GM18951 (cell line): ENCODE results near the gene ALDOA.
A peak's percentile ranks its signal among the peaks of the same experiment; 100 is the strongest.

Source experiments
- POLR2A ChIP-seq: IDR thresholded peaks from 4 replicates; pipeline ENCODE4 v1.6.1; 2011; ENCODE audit warnings: mild to moderate bottlenecking; ENCODE audit not compliant: insufficient read length, insufficient read depth; ENCODE audit errors: extremely low read depth
- in situ Hi-C: fragments of 300-500 bp; cut with MboI; formaldehyde crosslinking; loops from one replicate; pipeline ENCODE4 v1.12.0; 2022; ENCODE audit warnings: low sequenced_read_pairs, mixed read lengths, inconsistent platforms; ENCODE audit not compliant: unreplicated experiment

Gene ALDOA

GRCh38 chr16:30065102-30065942 is at the start of gene ALDOA:
Gene ALDOA, plus strand, starts transcription at chr16:30065760. Its CDS starts 1,138 bp downstream, at chr16:30066898.
- peak; percentile 86 for TF ChIP-seq POLR2A
- in situ Hi-C loops, result no loop called here

DNA sequence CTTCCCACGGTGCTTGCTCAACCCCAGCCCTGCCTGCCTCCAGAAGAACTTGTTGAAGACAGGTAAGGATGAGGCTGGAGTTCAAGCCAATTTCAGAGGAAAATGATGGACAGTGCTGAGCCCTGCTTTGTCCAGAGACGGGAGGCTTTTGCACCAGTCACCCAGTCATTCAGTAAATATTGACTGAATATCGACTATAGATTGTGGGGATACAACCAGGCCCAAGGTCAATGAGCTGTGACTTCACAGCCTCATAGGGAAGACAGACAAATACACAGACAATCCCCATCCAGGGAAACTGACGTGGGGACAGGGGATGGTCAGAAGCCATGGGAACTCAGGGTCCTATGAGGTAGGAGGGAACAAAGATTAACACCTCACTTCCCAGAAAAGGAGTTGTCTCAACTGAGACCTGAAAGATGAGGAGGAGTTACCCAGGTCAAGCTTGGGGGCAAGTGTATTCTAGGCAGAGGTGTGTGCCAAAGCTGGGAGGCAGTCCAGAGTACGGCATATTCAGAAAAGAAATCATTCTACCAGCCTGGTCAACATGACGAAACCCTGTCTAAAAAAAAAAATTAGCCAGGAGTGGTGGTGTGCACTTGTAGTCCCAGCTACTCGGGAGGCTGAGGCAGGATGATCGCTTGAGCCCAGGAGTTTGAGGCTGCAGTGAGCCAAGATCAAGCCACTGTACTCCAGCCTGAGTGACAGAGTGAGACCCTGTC is 48.8 kb upstream of the ALDOA start:
- no peak for TF ChIP-seq POLR2A
- in situ Hi-C loops, result loop anchor here (25.0 kb wide), 1 partner anchor 329 kb away; the partner anchor contains the start of gene QPRT

DNA sequence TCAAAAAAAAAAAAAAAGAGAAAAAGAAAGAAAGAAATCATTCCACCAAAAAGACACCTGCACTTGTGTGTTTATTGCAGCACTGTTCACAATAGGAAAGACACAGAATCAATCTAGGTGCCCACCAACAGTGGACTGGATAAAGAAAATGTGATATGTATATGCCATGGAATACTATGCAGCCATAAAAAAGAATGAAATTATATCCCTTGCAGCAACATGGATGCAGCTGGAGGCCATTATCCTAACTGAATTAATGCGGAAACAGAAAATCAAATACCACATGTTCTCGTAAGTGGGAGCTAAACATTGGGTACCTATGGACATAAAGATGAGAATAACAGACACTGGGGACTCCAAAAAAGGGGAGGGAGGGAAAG is 48.3 kb upstream of the ALDOA start:
- in situ Hi-C loops, result loop anchor here (25.0 kb wide), 1 partner anchor 330 kb away; the partner anchor contains the start of gene QPRT
- TF ChIP-seq POLR2A, result no peak

DNA sequence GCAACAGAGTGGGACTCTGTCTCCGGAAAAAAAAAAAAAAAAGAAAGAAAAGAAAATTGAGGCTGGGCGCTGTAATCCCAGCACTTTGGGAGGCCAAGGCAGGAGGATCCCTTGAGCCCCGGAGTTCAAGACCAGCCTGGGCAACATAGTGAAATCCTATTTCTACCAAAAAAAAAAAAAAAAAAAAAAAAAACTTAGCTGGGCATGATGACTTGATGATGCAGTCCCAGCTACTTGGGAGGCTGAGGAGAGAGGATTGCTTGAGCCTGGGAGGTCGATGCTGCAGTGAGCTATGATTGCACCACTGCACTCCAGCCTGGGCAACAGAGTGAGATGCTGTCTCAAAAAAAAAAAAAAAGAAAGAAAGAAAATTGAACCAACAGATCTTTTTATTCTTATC is 47.6 kb upstream of the ALDOA start:
- in situ Hi-C loops, result loop anchor here (25.0 kb wide), 1 partner anchor 331 kb away; the partner anchor contains the start of gene QPRT

GRCh38 chr16:30018731-30019158 is 46.8 kb upstream of the ALDOA start:
- in situ Hi-C loops, result loop anchor here (25.0 kb wide), 1 partner anchor 331 kb away; the partner anchor contains the start of gene QPRT
- TF ChIP-seq POLR2A, result no peak

DNA sequence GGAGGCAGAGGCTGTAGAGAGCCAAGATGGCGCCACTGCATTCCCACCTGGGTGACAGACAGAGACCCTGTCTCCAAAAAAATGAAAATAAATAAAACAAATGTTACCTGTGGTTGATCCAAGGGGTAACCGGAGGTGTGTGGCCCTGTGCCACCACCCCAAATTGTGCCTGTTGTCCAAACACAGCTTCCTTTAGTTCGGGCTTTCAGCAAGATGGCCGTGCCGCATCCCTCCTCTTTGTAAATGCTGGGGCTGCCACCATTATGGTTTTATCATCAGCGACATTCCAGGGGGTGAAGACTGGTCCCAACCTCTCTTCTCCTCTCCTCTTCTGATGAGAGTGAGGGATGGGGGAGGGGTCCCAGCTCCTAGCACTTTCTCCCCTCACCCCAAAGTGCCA is 42.7 kb upstream of the ALDOA start, which contains the start of gene C16orf92:
Gene C16orf92, plus strand, starts transcription at position 312 of the 400 bp plus-strand sequence. CDS start 143 bp downstream, outside the sequence.
- in situ Hi-C loops, result loop anchor here (25.0 kb wide), 1 partner anchor 336 kb away; the partner anchor contains the start of gene QPRT
- no peak for TF ChIP-seq POLR2A

DNA sequence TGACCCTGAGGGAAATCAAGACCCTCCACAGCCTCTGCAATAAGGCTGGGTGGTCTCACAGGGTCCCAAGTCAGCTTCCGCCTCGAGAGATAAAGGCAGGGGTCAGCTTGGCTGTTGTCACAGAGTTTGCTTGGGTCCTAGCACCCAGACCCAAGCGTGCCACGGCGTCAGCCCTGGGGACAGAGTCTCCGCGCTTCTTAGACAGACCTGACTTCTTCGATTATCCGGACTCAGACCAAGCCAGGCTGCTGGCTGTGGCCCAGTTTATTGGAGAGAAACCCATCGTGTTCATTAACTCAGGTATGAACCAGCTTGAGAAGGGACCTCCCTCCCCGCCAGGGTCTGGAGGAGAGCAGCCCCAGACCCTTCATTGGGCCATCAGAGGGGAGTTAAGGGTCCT is 42.0 kb upstream of the ALDOA start:
- in situ Hi-C loops, result loop anchor here (25.0 kb wide), 1 partner anchor 336 kb away; the partner anchor contains the start of gene QPRT
- no peak for TF ChIP-seq POLR2A

GRCh38 chr16:30024451-30024850 is 41.1 kb upstream of the ALDOA start:
- TF ChIP-seq POLR2A, result no peak
- in situ Hi-C loops, result loop anchor here (25.0 kb wide), 1 partner anchor 337 kb away; the partner anchor contains the start of gene QPRT

- in situ Hi-C loops, result loop anchor here (25.0 kb wide), 1 partner anchor 913 kb away; no protein-coding TSS in a partner anchor
These were observed 40.4 kb upstream of the ALDOA start for GRCh38 chr16:30025156-30025555.

DNA sequence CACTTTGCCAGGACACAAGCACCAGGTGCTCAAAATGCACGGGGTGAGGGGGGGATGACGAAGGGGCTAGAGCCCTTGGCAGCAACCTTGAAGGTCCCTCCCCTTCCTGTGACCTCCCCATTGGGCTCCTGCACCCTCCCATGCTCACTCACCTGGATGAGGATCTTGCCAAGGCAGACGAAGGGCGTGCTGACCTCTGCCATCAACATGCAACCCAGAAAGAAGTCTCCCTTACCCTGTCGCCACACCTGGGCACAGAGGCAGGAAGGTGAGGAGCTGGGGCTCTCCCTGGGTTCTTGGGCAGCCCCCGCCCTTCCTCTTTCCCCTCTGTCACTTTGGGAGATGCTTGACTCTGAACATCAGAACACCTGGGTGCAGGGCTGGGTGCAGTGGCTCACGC is 40.0 kb upstream of the ALDOA start:
- no peak for TF ChIP-seq POLR2A
- in situ Hi-C loops, result loop anchor here (25.0 kb wide), 1 partner anchor 913 kb away; no protein-coding TSS in a partner anchor

More at GRCh38 chr16:30025156-30025555, 40.4 kb upstream of the ALDOA start:
- no peak for TF ChIP-seq POLR2A

GRCh38 chr16:30026449-30026848 is 39.1 kb upstream of the ALDOA start:
- in situ Hi-C loops, result loop anchor here (25.0 kb wide), 1 partner anchor 914 kb away; no protein-coding TSS in a partner anchor
- no peak for TF ChIP-seq POLR2A

DNA sequence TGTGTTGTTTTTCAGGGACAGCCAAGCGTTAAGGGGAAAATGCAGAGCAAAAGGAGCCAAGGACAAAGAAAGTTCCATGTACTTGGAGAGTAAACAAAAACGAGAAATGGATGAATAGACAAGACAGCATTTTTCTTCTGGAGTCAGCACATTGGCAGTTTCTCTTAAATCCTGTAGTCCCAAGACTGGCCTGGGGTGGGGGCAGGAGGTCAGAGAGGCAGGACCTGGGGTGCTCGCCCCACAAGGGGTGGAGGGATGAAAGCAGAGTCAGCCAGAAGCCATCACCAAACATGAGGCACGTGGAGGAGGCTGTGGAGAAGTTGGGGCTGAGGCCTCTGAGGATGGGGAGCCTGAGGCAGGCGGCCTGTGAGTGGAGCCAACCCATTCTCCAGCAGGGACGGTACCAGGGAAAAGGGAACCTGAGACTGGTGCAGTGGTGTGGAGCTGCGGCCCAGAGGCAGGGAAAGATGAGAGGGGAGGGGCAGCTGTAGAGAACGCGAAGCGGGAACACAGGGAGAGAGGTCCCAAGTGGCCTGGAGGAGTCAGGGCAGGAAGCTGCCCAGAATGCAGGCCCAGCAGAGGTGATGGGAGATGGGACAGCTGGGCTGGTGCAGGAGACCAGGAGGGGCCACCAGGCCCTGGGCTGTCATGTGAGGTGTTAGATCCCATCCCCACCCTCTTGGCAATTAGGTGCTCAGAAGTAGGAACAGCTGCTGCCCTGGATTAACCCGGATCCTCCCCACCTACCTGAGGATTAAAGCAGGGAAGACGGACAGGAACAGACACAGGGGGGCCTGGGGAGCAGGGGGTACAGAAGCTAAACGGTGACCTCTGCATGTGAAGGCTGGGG is 37.7 kb upstream of the ALDOA start:
- in situ Hi-C loops, result loop anchor here (25.0 kb wide), 1 partner anchor 916 kb away; no protein-coding TSS in a partner anchor
- no peak for TF ChIP-seq POLR2A

DNA sequence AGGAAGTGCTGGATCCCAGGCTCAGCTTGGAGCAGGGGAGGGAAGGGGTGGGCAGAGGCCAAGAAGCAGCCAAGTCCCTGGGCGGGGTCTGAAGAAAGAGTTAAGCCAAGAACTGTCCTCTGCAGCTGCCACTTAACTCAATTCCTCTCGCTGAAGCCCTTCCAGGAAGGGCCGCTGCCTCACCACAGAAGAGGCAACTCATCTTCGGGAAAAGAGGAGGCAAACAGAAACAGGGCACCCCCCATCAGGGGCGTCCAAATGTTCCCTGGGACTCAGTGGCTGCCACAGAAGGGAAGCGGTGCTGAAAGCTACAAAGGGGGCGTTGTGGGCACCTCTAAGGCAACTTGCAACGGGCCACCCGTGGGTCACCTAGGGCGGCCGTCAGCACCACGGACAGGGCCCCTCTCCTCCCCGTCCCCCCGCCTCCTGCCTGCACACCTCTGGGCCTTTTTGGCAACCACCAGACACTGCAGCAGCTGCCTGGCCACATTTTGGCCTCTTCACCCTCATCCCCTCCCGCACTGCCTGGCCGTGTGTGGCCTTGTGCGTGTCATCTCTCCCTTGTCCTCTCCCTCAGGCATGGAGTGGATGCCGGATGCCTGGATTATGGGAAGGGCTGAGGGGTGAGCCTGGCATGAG is 37.0 kb upstream of the ALDOA start:
- TF ChIP-seq POLR2A, result no peak
- in situ Hi-C loops, result loop anchor here (25.0 kb wide), 1 partner anchor 916 kb away; no protein-coding TSS in a partner anchor
